Muscle of back (tissue), 11 donors: ENCODE measurements around the gene ZBTB7C. TPM values are rescaled to one million over a fixed set of nuclear protein-coding genes. Genes with fewer than 3 reads are reported as not detected.

ENCODE experiments used
- DNase-seq, 3 donors: peaks; one replicate each; pipeline versions ENCODE4 v3.0.0 to v3.0.0-alpha.2; 2013
- polyA plus RNA-seq, 10 donors: library from polyadenylated mRNA; unstranded; fragments of 120-200 nt; gene quantifications; one replicate each; pipeline ENCODE4 v1.2.1, GENCODE V29; 2013; ENCODE audit not compliant: insufficient read length in 10 of 10

The ZBTB7C gene
- polyA plus RNA-seq, 10 donors, result 2.6 to 5.8 (median 3.8) TPM

- DNase-seq, result no peak
Observed at GRCh38 chr18:48026216-48026615, 383.0 kb downstream of the ZBTB7C start.

- DNase-seq, result no peak
Observed at GRCh38 chr18:48024881-48025660, 384.1 kb downstream of the ZBTB7C start.

GRCh38 chr18:48024009-48024512, 385.1 kb downstream of the ZBTB7C start:
- DNase-seq, result no peak

GRCh38 chr18:48023334-48024008, 385.7 kb downstream of the ZBTB7C start:
- DNase-seq, result peak; percentile 63 to 78 (median 71)

- DNase-seq, result peak in 2 of 3 donors; percentile 30 to 67
Observed at GRCh38 chr18:48022531-48023329, 386.5 kb downstream of the ZBTB7C start.

- no peak for DNase-seq
Observed at GRCh38 chr18:48022021-48022420, 387.2 kb downstream of the ZBTB7C start.

GRCh38 chr18:48021273-48021914, 387.8 kb downstream of the ZBTB7C start:
- DNase-seq, result no peak

- DNase-seq, result no peak
Observed at GRCh38 chr18:48020337-48021250, 388.6 kb downstream of the ZBTB7C start.

GRCh38 chr18:48019557-48020325, 389.4 kb downstream of the ZBTB7C start:
- DNase-seq, result no peak

GRCh38 chr18:48018851-48019250, 390.3 kb downstream of the ZBTB7C start:
- DNase-seq, result no peak

- no peak for DNase-seq
Observed at GRCh38 chr18:48017635-48018034, 391.5 kb downstream of the ZBTB7C start.

GRCh38 chr18:48013162-48013561, 396.0 kb downstream of the ZBTB7C start:
- no peak for DNase-seq

GRCh38 chr18:48011926-48012465, 397.2 kb downstream of the ZBTB7C start:
- no peak for DNase-seq

GRCh38 chr18:48010264-48010663, 398.9 kb downstream of the ZBTB7C start:
- no peak for DNase-seq

GRCh38 chr18:48009116-48009745, 400.0 kb downstream of the ZBTB7C start:
- no peak for DNase-seq

- peak; percentile 60 to 89 (median 79) for DNase-seq
Observed at GRCh38 chr18:48007955-48008701, 401.1 kb downstream of the ZBTB7C start.

- no peak for DNase-seq
Observed at GRCh38 chr18:48007381-48007780, 401.8 kb downstream of the ZBTB7C start.
